Natural killer cell (primary cell): ENCODE measurements around the gene SLC34A3. TPM values are rescaled to one million over a fixed set of nuclear protein-coding genes. Genes with fewer than 3 reads are reported as not detected.
A peak's percentile ranks its signal among the peaks of the same experiment; 100 is the strongest.

Experiments
- ATAC-seq, 3 donors: fragments of 150-1000 bp in 2 of 3; fragments of 200-7000 bp in 1 of 3; cut with Tn5 transposase; 1 replicate in 1 of 3; 2 replicates in 2 of 3; pipeline ENCODE4 v1.10.0; 2021; ENCODE audit warnings: mild to moderate bottlenecking in 2 of 3, moderate library complexity in 2 of 3
- DNase-seq, 2 donors: peaks; one replicate each; pipeline versions ENCODE4 v3.0.0 to v3.0.0-alpha.2; 2013 to 2021; ENCODE audit warnings: mixed read lengths in 1 of 2
- H3K27ac ChIP-seq: one replicate; pipeline ENCODE4 v1.5.1; 2013; ENCODE audit warnings: mild to moderate bottlenecking, low read length
- H3K27me3 ChIP-seq: one replicate; pipeline ENCODE4 v1.6.1; 2013; ENCODE audit warnings: low read length; ENCODE audit not compliant: control insufficient read depth, insufficient read depth
- H3K36me3 ChIP-seq: one replicate; pipeline ENCODE4 v1.6.1; 2013; ENCODE audit warnings: low read length; ENCODE audit not compliant: control insufficient read depth, insufficient read depth
- H3K4me1 ChIP-seq: one replicate; pipeline ENCODE4 v1.6.1; 2013; ENCODE audit warnings: low read length; ENCODE audit not compliant: control insufficient read depth, insufficient read depth
- H3K4me3 ChIP-seq: one replicate; pipeline ENCODE4 v1.5.1; 2013; ENCODE audit warnings: low read length
- H3K9me3 ChIP-seq: one replicate; pipeline ENCODE4 v1.6.1; 2013; ENCODE audit warnings: low read length; ENCODE audit not compliant: control insufficient read depth, insufficient read depth
- H3K27ac Mint-ChIP-seq, 2 donors: one replicate each; pipeline ENCODE4 v1.8.0; 2022; ENCODE audit warnings: mild to moderate bottlenecking in 2 of 2, mixed read lengths in 2 of 2, moderate library complexity in 1 of 2
- H3K27me3 Mint-ChIP-seq, 2 donors: one replicate each; pipeline ENCODE4 v1.8.0; 2022; ENCODE audit warnings: low read depth in 2 of 2, mixed read lengths in 2 of 2
- H3K36me3 Mint-ChIP-seq: one replicate; pipeline ENCODE4 v1.8.0; 2022; ENCODE audit warnings: mixed read lengths
- H3K4me1 Mint-ChIP-seq, 2 donors: one replicate each; pipeline ENCODE4 v1.8.0; 2022; ENCODE audit warnings: mixed read lengths in 2 of 2
- H3K4me3 Mint-ChIP-seq: one replicate; pipeline ENCODE4 v1.8.0; 2022; ENCODE audit warnings: mild to moderate bottlenecking, moderate library complexity, mixed read lengths
- H3K9me3 Mint-ChIP-seq, 2 donors: one replicate each; pipeline ENCODE4 v1.8.0; 2022; ENCODE audit warnings: mixed read lengths in 2 of 2
- CTCF ChIP-seq: fragments of 200-600 bp; IDR thresholded peaks from one replicate; pipeline ENCODE4 v1.8.0; 2022; ENCODE audit warnings: antibody characterized with exemption
- WGBS: methylation state at CpG from one replicate; pipeline ENCODE4 v1.1.7; 2013; ENCODE audit warnings: missing lambda C conversion rate; ENCODE audit not compliant: insufficient coverage; 5-methylcytosine and 5-hydroxymethylcytosine counted together
- intact Hi-C: fragments of 100-400 bp; cut with micrococcal nuclease; formaldehyde crosslinking; loops from one replicate; pipeline ENCODE4 v1.14.2; 2022
- total RNA-seq, 4 donors: library from RNA; stranded (reverse); fragments of 120-200 nt in 1 of 4; gene quantifications; one replicate each; pipeline versions ENCODE4 v1.2.3 to v1.2.4, GENCODE V29; 2013 to 2022

SLC34A3 gene
- total RNA-seq, 3 donors from 2014 or later (not counting 1 experiment from before 2014, with no cell fraction given) = not detected

GRCh38 chr9:137244486-137245449 lies 14.1 kb downstream of the SLC34A3 start:
- Histone ChIP-seq H3K4me3 (no peak overlapping the region), H3K9me3 (no peaks in the 10 kb centered on the region), H3K4me1 (peaks cover 18% of the 10 kb centered on the region), H3K27me3 (no peaks in the 10 kb centered on the region), H3K27ac (no peak overlapping the region), H3K36me3 (peaks cover 17% of the 10 kb centered on the region)
- intact Hi-C loops = loop anchor here (5.0 kb wide), 2 partner anchors 42 to 452 kb away; partner anchors contain the start of genes TMEM141 and TPRN
- Mint-ChIP-seq H3K27me3 (peaks cover 0 to 4% of the 10 kb centered on the region in 2 donors), H3K4me3 (no peak overlapping the region), H3K9me3 (no peaks in the 10 kb centered on the region), H3K27ac (peak overlapping the region in 1 of 2 donors; percentile 54), H3K36me3 (no peaks in the 10 kb centered on the region), H3K4me1 (peaks cover 19 to 25% of the 10 kb centered on the region in 2 donors)
- no peak for TF ChIP-seq CTCF
- DNase-seq = no peak
- 93% methylated on average over 36 of the region's 36 CpGs for WGBS
- ATAC-seq = no peak

- Histone ChIP-seq H3K4me3 (no peak overlapping the region), H3K27ac (no peak overlapping the region), H3K36me3 (peaks cover 17% of the 10 kb centered on the region), H3K27me3 (no peaks in the 10 kb centered on the region), H3K9me3 (no peaks in the 10 kb centered on the region), H3K4me1 (peaks cover 14% of the 10 kb centered on the region)
- WGBS = 93% methylated on average over 25 of the region's 25 CpGs
- H3K4me1 Mint-ChIP-seq = peaks cover 19 to 23% of the 10 kb centered on the region in 2 donors
- DNase-seq (no peak), ATAC-seq (no peak)
- no peaks in the 10 kb centered on the region for H3K36me3 Mint-ChIP-seq
- intact Hi-C loops = no loop called here
- H3K4me3 Mint-ChIP-seq = no peak overlapping the region
- H3K27me3 Mint-ChIP-seq = peaks cover 0 to 4% of the 10 kb centered on the region in 2 donors
- TF ChIP-seq CTCF = no peak
- no peak overlapping the region for H3K27ac Mint-ChIP-seq
- H3K9me3 Mint-ChIP-seq = no peaks in the 10 kb centered on the region
Observed at GRCh38 chr9:137245450-137246421, 15.0 kb downstream of the SLC34A3 start.

- no peak overlapping the region for H3K27ac Mint-ChIP-seq
- no peak for DNase-seq
- ATAC-seq = no peak
- Histone ChIP-seq H3K4me3 (no peak overlapping the region), H3K36me3 (peaks cover 14% of the 10 kb centered on the region), H3K27me3 (no peaks in the 10 kb centered on the region), H3K4me1 (peaks cover 7% of the 10 kb centered on the region), H3K27ac (no peak overlapping the region), H3K9me3 (no peaks in the 10 kb centered on the region)
- 89% methylated on average over 20 of the region's 20 CpGs for WGBS
- H3K4me3 Mint-ChIP-seq = no peak overlapping the region
- H3K36me3 Mint-ChIP-seq = no peaks in the 10 kb centered on the region
- H3K9me3 Mint-ChIP-seq = no peaks in the 10 kb centered on the region
- H3K4me1 Mint-ChIP-seq = peaks cover 11 to 14% of the 10 kb centered on the region in 2 donors
- H3K27me3 Mint-ChIP-seq = no peaks in the 10 kb centered on the region
- intact Hi-C loops = no loop called here
- TF ChIP-seq CTCF = no peak
Observed at GRCh38 chr9:137247135-137247915, 16.6 kb downstream of the SLC34A3 start.
